Heart right ventricle (tissue), 16 donors: ENCODE data around the gene SOBP. TPM values are rescaled to one million over a fixed set of nuclear protein-coding genes. Genes with fewer than 3 reads are reported as not detected.
A peak's percentile ranks its signal among the peaks of the same experiment; 100 is the strongest.

Experiments used
- ATAC-seq, 8 donors: fragments of 200-7000 bp; cut with Tn5 transposase; one replicate each; pipeline ENCODE4 v1.9.1; 2020; ENCODE audit warnings: mild to moderate bottlenecking in 8 of 8, moderate library complexity in 8 of 8, moderate number of reproducible peaks in 1 of 8
- DNase-seq, 2 donors: peaks; one replicate each; pipeline ENCODE4 v3.0.0-alpha.2; 2020
- H3K27ac ChIP-seq, 10 donors: fragments of 200-600 bp; sonication (generic) in 2 of 10; one replicate each; pipeline versions ENCODE4 v1.5.0 to v1.8.0; 2020 to 2022; ENCODE audit warnings: mild to moderate bottlenecking in 3 of 10
- H3K27me3 ChIP-seq, 7 donors: fragments of 200-600 bp; one replicate each; pipeline ENCODE4 v1.8.0; 2021 to 2022; ENCODE audit warnings: mild to moderate bottlenecking in 2 of 7
- H3K36me3 ChIP-seq, 9 donors: fragments of 200-600 bp; sonication (generic) in 1 of 9; one replicate each; pipeline versions ENCODE4 v1.5.0 to v1.8.0; 2020 to 2022; ENCODE audit warnings: mild to moderate bottlenecking in 2 of 9
- H3K4me1 ChIP-seq, 9 donors: fragments of 200-600 bp; sonication (generic) in 1 of 9; one replicate each; pipeline versions ENCODE4 v1.5.0 to v1.8.0; 2020 to 2022; ENCODE audit warnings: mild to moderate bottlenecking in 4 of 9
- H3K4me3 ChIP-seq, 10 donors: fragments of 200-600 bp; sonication (generic) in 2 of 10; one replicate each; pipeline versions ENCODE4 v1.5.0 to v1.8.0; 2020 to 2022; ENCODE audit warnings: mild to moderate bottlenecking in 7 of 10, moderate library complexity in 2 of 10
- H3K9me3 ChIP-seq, 11 donors: fragments of 200-600 bp in 10 of 11; sonication (generic) in 2 of 11; one replicate each; pipeline versions ENCODE4 v1.5.0 to v1.8.0; 2013 to 2022; ENCODE audit warnings: mild to moderate bottlenecking in 2 of 11, control low read depth in 1 of 11, moderate library complexity in 1 of 11
- CTCF ChIP-seq, 9 donors: fragments of 200-600 bp; sonication (generic) in 2 of 9; IDR thresholded peaks; one replicate each; pipeline versions ENCODE4 v1.5.0 to v1.8.0; 2021 to 2022; ENCODE audit warnings: antibody characterized with exemption in 9 of 9, mild to moderate bottlenecking in 5 of 9, moderate library complexity in 1 of 9
- WGBS, 2 donors: extraction: QIAGEN DNeasy Blood & Tissue Kit; methylation state at CpG; one replicate each; pipeline ENCODE4 v1.1.7; 2013; ENCODE audit warnings: inconsistent platforms in 1 of 2; 5-methylcytosine and 5-hydroxymethylcytosine counted together
- intact Hi-C, 10 donors: fragments of 100-400 bp; cut with DNase I; formaldehyde crosslinking; loops; one replicate each; pipeline versions ENCODE4 v1.11.1 to v1.14.2; 2022
- polyA plus RNA-seq, 2 donors: library from polyadenylated mRNA; stranded (reverse); fragments of 200-250 nt; gene quantifications; one replicate each; pipeline ENCODE4 v1.2.3, GENCODE V29; 2013
- total RNA-seq, 10 donors: library from RNA; stranded (reverse); fragmentation: NEBNext Ultra II Directional in 3 of 10; extraction: Animal tissue kit (Norgen Biotek cat#: 25700) in 3 of 10; gene quantifications; one replicate each; pipeline versions ENCODE4 v1.2.1 to v1.2.4, GENCODE V29; 2021 to 2023
- donor health status: Arrhythmogenic right ventricular cardiomyopathy.
- donor health status: ischemic (EF 13 %, LVEDD 7.1; RV severe dilation, severe dysfunction).
- donor health status: healthy with polysubstance abuse.
- donor health status: DM: no; HTN: yes; CAD: no.
- donor health status: DM: no; HTN: no; CAD: no.
- donor health status: ischemic (EF 25% LVEDD 6.9; RV normal size, moderate dysfunction).
- donor health status: ischemic (EF 25% LVEDD 5.7; RV mildly dilated, moderate dysfunction).
- donor health status: healthy.
- donor health status: DM: yes; HTN: yes; CAD: no.
- donor health status: Ischemic cardiomyopathy.
- donor health status: ischemic (EF 35%, LVEDD 5.7; RV mildly dilated, moderate dysfunction).
- donor health status: nonischemic (EF 11% LVEDD 7.7; RV severe dilation, severe dysfunction).
- donor health status: DM: yes; HTN: yes; CAD: no.
- donor health status: PGD.
- donor health status: ischemic (EF 29% LVEDD 5.4; RV normal size, mild dysfunction).
- donor health status: nonischemic (EF 23%, LVEDD 6.1; RV moderate dilation, normal function).

SOBP gene
- total and polyA plus RNA-seq, 12 donors = 5.2 to 25.3 (median 18.2) TPM

- H3K27ac ChIP-seq = no peak overlapping the region
- peaks cover 0 to 9% (median 2%) of the 10 kb centered on the region in 9 donors for H3K4me1 ChIP-seq
- no peaks in the 10 kb centered on the region for H3K27me3 ChIP-seq
- TF ChIP-seq CTCF (IDR thresholded peaks at IDR 0.05) = no peak
- intact Hi-C loops = no loop called here
- no peak overlapping the region for H3K4me3 ChIP-seq
- H3K9me3 ChIP-seq = no peaks in the 10 kb centered on the region
- peaks cover 0 to 10% (median 0%) of the 10 kb centered on the region in 9 donors for H3K36me3 ChIP-seq
- 94 to 97% methylated on average over 7 of the region's 7 CpGs for whole genome bisulfite sequencing, 2 donors
- DNase-seq = no peak
- no peak for ATAC-seq
Observed at GRCh38 chr6:107555449-107555848, 65.5 kb downstream of the SOBP start.

- no peak overlapping the region for H3K4me3 ChIP-seq
- ATAC-seq (no peak), DNase-seq (no peak)
- no peaks in the 10 kb centered on the region for H3K27me3 ChIP-seq
- peaks cover 0 to 15% (median 4%) of the 10 kb centered on the region in 9 donors for H3K4me1 ChIP-seq
- no peak overlapping the region for H3K27ac ChIP-seq
- H3K9me3 ChIP-seq = no peaks in the 10 kb centered on the region
- intact Hi-C loops = no loop called here
- peaks cover 0 to 10% (median 0%) of the 10 kb centered on the region in 9 donors for H3K36me3 ChIP-seq
- TF ChIP-seq CTCF (IDR thresholded peaks at IDR 0.05) = no peak
Observed at GRCh38 chr6:107556082-107556481, 66.2 kb downstream of the SOBP start.

- intact Hi-C loops = no loop called here
- TF ChIP-seq CTCF (IDR thresholded peaks at IDR 0.05) = no peak
- no peak for DNase-seq
- no peak for ATAC-seq
- Histone ChIP-seq H3K4me3 (no peak overlapping the region), H3K36me3 (peaks cover 0 to 9% (median 0%) of the 10 kb centered on the region in 9 donors), H3K9me3 (no peaks in the 10 kb centered on the region), H3K27ac (no peak overlapping the region), H3K4me1 (peaks cover 0 to 24% (median 4%) of the 10 kb centered on the region in 9 donors), H3K27me3 (no peaks in the 10 kb centered on the region)
Observed at GRCh38 chr6:107557698-107558097, 67.8 kb downstream of the SOBP start.

GRCh38 chr6:107560657-107561056 lies 70.7 kb downstream of the SOBP start:
- WGBS, 2 donors = 46 to 47% methylated on average over 4 of the region's 4 CpGs
- peak; percentile 56 to 85 (median 78) for ATAC-seq
- Histone ChIP-seq H3K27me3 (no peaks in the 10 kb centered on the region), H3K27ac (peak overlapping the region; percentile 35 to 83 (median 60)), H3K4me3 (peak overlapping the region in 1 of 10 donors; percentile 17), H3K9me3 (no peaks in the 10 kb centered on the region), H3K36me3 (peaks cover 0 to 6% (median 0%) of the 10 kb centered on the region in 9 donors), H3K4me1 (peaks cover 0 to 44% (median 7%) of the 10 kb centered on the region in 9 donors)
- no peak for TF ChIP-seq CTCF (IDR thresholded peaks at IDR 0.05)
- intact Hi-C loops = no loop called here
- DNase-seq = peak in 1 of 2 donors; percentile 42
